IPS-18a (cell line): ENCODE results near the gene ARMC12.

Experiments
- H3K27ac ChIP-seq: one replicate; pipeline ENCODE4 v1.5.1; 2013; ENCODE audit warnings: low read length
- H3K27me3 ChIP-seq: one replicate; pipeline ENCODE4 v1.6.1; 2013; ENCODE audit warnings: mild to moderate bottlenecking, low read length; ENCODE audit not compliant: control insufficient read depth, insufficient read depth
- H3K36me3 ChIP-seq: one replicate; pipeline ENCODE4 v1.6.1; 2013; ENCODE audit warnings: low read depth, low read length; ENCODE audit not compliant: control insufficient read depth
- H3K4me1 ChIP-seq: one replicate; pipeline ENCODE4 v1.6.1; 2013; ENCODE audit warnings: low read depth, low read length; ENCODE audit not compliant: control insufficient read depth
- H3K4me3 ChIP-seq: one replicate; pipeline ENCODE4 v1.5.1; 2013; ENCODE audit warnings: low read length
- H3K9ac ChIP-seq: one replicate; pipeline ENCODE4 v1.6.1; 2013; ENCODE audit warnings: mild to moderate bottlenecking, low read length, moderate library complexity
- H3K9me3 ChIP-seq: one replicate; pipeline ENCODE4 v1.6.1; 2013; ENCODE audit warnings: low read depth, low read length; ENCODE audit not compliant: control insufficient read depth

Gene ARMC12

GRCh38 chr6:35782424-35782823, 45.6 kb downstream of the ARMC12 start:
- Histone ChIP-seq H3K9me3 (no peaks in the 10 kb centered on the region), H3K27me3 (peaks cover 4% of the 10 kb centered on the region), H3K36me3 (no peaks in the 10 kb centered on the region), H3K27ac (no peak overlapping the region), H3K9ac (no peak overlapping the region), H3K4me3 (no peak overlapping the region), H3K4me1 (no peaks in the 10 kb centered on the region)

- Histone ChIP-seq H3K27me3 (no peaks in the 10 kb centered on the region), H3K4me1 (no peaks in the 10 kb centered on the region), H3K4me3 (no peak overlapping the region), H3K9ac (no peak overlapping the region), H3K9me3 (no peaks in the 10 kb centered on the region), H3K27ac (no peak overlapping the region), H3K36me3 (no peaks in the 10 kb centered on the region)
Measured at GRCh38 chr6:35784200-35784599, 47.4 kb downstream of the ARMC12 start.

- no peaks in the 10 kb centered on the region for H3K9me3 ChIP-seq
- H3K4me3 ChIP-seq: no peak overlapping the region
- no peaks in the 10 kb centered on the region for H3K27me3 ChIP-seq
- H3K27ac ChIP-seq: no peak overlapping the region
- H3K4me1 ChIP-seq: no peaks in the 10 kb centered on the region
- no peaks in the 10 kb centered on the region for H3K36me3 ChIP-seq
- no peak overlapping the region for H3K9ac ChIP-seq
Measured at GRCh38 chr6:35786272-35786671, 49.4 kb downstream of the ARMC12 start.

GRCh38 chr6:35786810-35787209, 50.0 kb downstream of the ARMC12 start:
- Histone ChIP-seq H3K27ac (no peak overlapping the region), H3K9me3 (no peaks in the 10 kb centered on the region), H3K27me3 (no peaks in the 10 kb centered on the region), H3K4me1 (no peaks in the 10 kb centered on the region), H3K4me3 (no peak overlapping the region), H3K9ac (no peak overlapping the region), H3K36me3 (no peaks in the 10 kb centered on the region)

DNA sequence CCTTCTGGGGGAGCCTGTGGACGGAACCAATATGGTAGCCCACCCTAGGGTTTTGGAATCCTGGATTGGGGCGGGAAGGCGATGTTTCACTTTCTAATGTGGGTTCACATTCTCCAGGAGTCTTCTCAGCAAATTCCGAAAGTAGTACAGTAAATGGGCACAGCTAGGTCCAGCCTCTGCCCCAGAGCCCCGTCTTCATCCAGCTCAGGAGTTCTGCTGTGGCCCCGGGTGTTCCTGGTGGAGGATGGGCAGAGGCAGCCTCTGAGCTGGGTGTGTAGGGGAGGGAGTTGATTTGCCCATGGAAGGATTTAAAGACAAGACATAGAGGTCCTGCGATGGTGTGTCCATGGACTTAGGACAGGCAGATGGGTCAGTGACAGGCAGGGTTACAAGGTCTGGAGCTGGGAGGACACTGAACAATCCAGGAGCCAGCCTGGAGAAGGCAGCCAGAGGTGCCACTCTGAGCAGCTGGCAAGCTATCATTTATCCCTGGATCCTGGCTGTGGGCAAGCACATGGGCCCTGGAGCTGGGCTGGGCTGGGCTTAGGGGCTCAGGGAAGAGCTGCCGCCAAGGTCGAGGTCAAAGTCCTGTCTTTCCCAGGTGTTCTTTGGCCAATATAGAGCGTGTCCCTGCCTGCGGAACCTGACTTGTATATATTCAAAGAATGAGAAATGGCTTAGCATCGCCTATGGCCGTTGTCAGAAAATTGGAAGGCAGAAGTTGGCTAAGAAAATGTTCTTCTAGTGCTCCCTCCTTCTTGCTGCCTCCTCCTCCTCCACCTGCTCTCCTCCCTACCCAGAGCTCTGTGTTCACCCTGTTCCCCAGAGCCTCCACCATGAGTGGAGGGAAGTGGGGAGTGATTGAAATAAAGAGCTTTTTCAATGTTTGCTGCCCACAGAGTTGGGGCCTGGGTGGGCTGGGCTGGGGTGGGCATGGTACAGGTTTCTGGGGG, 50.7 kb downstream of the ARMC12 start:
- H3K27ac ChIP-seq: no peak overlapping the region

GRCh38 chr6:35788423-35788982, 51.7 kb downstream of the ARMC12 start:
- no peaks in the 10 kb centered on the region for H3K4me1 ChIP-seq
- H3K36me3 ChIP-seq: no peaks in the 10 kb centered on the region
- no peak overlapping the region for H3K4me3 ChIP-seq
- H3K9me3 ChIP-seq: no peaks in the 10 kb centered on the region
- H3K27ac ChIP-seq: no peak overlapping the region
- H3K9ac ChIP-seq: no peak overlapping the region
- no peaks in the 10 kb centered on the region for H3K27me3 ChIP-seq

More for the DNA sequence above, 50.7 kb downstream of the ARMC12 start:
- Histone ChIP-seq H3K4me1 (no peaks in the 10 kb centered on the region), H3K9me3 (no peaks in the 10 kb centered on the region), H3K36me3 (no peaks in the 10 kb centered on the region), H3K9ac (no peak overlapping the region), H3K4me3 (no peak overlapping the region), H3K27me3 (no peaks in the 10 kb centered on the region)

DNA sequence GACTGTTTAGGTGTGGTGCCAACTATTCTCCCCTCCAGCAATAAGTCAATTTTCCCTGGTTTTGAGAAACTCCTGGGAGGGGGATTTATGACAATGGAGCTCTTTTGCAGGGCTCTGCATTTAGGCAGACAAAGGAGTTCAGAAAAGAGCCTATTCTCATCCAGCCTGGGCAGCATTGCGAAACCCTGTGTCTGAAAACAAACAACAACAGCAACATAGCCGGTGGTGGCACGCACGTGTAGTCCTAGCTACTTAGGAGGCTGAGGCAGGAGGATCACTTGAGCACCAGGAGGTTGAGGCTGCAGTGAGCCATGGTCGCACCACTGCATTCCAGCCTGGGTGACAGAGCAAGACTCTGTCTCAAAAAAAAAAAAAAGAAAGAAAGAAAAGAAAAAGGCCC, 53.9 kb downstream of the ARMC12 start:
- Histone ChIP-seq H3K9me3 (no peaks in the 10 kb centered on the region), H3K9ac (no peak overlapping the region), H3K36me3 (no peaks in the 10 kb centered on the region), H3K4me3 (no peak overlapping the region), H3K4me1 (no peaks in the 10 kb centered on the region), H3K27ac (no peak overlapping the region), H3K27me3 (no peaks in the 10 kb centered on the region)

- no peaks in the 10 kb centered on the region for H3K9me3 ChIP-seq
- H3K4me3 ChIP-seq: no peak overlapping the region
- peaks cover 7% of the 10 kb centered on the region for H3K4me1 ChIP-seq
- H3K27ac ChIP-seq: no peak overlapping the region
- no peak overlapping the region for H3K9ac ChIP-seq
- no peaks in the 10 kb centered on the region for H3K36me3 ChIP-seq
- H3K27me3 ChIP-seq: no peaks in the 10 kb centered on the region
Measured at GRCh38 chr6:35794536-35795452, 58.0 kb downstream of the ARMC12 start.

DNA sequence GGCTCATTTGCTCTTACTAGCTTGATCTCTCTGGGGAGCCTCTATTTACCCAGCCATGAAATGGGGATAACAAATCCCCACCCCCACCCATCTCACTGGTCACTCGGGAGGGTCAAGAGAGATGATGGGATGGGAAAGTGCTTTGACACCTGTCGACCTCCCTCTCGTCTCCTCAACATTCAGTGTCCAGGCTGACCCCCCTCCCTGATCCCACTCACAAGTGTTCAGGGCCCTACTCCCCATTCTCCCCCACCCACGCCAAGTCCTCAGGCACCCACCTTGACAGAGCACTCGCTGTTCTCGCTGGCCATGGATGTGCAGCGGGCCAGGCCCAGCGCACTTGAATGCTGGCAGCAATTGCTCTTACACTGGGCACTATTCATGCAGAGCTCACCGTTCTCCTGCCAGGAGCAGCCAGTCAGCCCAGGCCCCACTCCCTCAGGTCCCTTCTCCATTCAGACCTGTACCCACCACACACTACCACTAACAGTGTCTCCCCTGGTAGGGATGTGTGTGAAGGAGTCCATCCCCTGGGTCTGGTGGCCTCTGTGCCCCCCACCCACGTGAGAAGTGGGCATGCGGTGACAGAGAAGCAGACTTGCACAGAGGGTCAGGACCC, 58.7 kb downstream of the ARMC12 start:
- Histone ChIP-seq H3K4me3 (no peak overlapping the region), H3K9ac (no peak overlapping the region), H3K36me3 (no peaks in the 10 kb centered on the region), H3K9me3 (no peaks in the 10 kb centered on the region), H3K4me1 (peaks cover 7% of the 10 kb centered on the region), H3K27me3 (no peaks in the 10 kb centered on the region), H3K27ac (no peak overlapping the region)

- Histone ChIP-seq H3K4me1 (peaks cover 7% of the 10 kb centered on the region), H3K27ac (no peak overlapping the region), H3K9me3 (no peaks in the 10 kb centered on the region), H3K9ac (no peak overlapping the region), H3K36me3 (no peaks in the 10 kb centered on the region), H3K4me3 (no peak overlapping the region), H3K27me3 (no peaks in the 10 kb centered on the region)
Measured at GRCh38 chr6:35796236-35796635, 59.4 kb downstream of the ARMC12 start.
